ENCODE measurements around the gene KLF17. TPM values are rescaled to one million over a fixed set of nuclear protein-coding genes. Genes with fewer than 3 reads are reported as not detected.

The KLF17 gene
- total and polyA plus RNA-seq, 2 experiments from 2014 or later, result 0.09 to 0.11 TPM

DNA sequence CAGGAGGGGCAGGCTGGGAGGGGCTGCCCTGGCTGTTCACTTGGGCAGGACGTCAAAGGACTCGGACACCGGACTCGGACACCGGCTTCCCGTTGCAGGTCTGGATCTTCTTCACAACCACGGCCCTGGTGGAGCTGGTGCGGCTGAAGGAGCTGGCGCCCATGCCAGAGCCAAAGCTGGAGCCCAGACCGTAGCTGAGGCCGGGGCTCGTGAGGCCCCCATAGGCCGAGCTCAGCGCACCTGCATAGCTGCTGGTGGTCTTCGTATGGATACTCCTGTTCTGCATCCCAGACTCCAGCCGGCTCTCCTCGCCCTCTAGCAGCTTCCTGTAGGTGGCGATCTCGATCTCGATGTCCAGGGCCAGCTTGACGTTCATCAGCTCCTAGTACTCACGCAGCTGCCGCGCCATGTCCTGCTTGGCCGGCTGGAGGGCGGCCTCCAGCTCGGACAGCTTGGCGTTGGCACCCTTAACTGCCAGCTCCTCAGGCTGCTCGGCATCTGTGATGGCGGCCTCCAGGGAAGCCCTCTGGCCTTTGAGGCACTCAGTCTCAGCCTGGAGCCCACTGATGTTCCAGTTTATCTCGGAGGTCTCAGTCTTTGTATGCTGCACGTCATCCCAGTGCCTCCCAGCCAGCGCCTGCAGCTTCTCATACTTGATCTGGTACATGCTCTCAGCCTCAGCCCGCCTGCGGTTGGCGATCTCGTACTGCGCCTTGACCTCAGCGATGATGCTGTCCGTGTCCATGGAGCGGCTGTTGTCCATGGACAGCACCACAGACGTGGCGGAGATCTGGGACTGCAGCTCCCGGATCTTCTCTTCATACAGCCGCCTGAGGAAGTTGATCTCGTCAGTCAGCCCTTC lies 15.1 kb upstream of the KLF17 start:
- in situ Hi-C loops (cut with MboI), result no loop called here
- 72 to 77% methylated on average over 36 to 41 of the region's 46 CpGs for WGBS, 2 experiments (ENCODE audit: low coverage in 1 of 2, low lambda C conversion rate in 2 of 2, missing lambda C conversion rate in 2 of 2)
- Histone ChIP-seq H3K4me1 (ENCODE audit: insufficient read depth) (peaks cover 9% of the 10 kb centered on the region; the same call in 1 of the 2 replicates), H3K79me2 (ENCODE audit: insufficient read depth) (no peaks in the 10 kb centered on the region), H3K36me3 (ENCODE audit: low read depth) (no peaks in the 10 kb centered on the region), H4K20me1 (ENCODE audit: insufficient read depth) (no peaks in the 10 kb centered on the region), H2AFZ (peak overlapping the region; percentile 25; the same call in 1 of the 2 replicates), H3K27ac (no peak overlapping the region), H3K9me2 (ENCODE audit: insufficient read depth) (no peaks in the 10 kb centered on the region), H3K9ac (no peak overlapping the region), H3F3A (ENCODE audit: insufficient read depth) (peaks cover 18% of the 10 kb centered on the region; the same call in 1 of the 2 replicates), H3K27me3 (replicated peaks; ENCODE audit: insufficient read depth) (no peaks in the 10 kb centered on the region), H3K9me3 (ENCODE audit: low read depth) (no peaks in the 10 kb centered on the region), H3K4me2 (ENCODE audit: unreplicated experiment) (no peak overlapping the region), H3K4me3 (no peak overlapping the region)
- DNase-seq, result peak; percentile 30
- no peak for TF ChIP-seq EZH2phosphoT487 (IDR thresholded peaks at IDR 0.05; ENCODE audit: insufficient read depth, low read depth)

DNA sequence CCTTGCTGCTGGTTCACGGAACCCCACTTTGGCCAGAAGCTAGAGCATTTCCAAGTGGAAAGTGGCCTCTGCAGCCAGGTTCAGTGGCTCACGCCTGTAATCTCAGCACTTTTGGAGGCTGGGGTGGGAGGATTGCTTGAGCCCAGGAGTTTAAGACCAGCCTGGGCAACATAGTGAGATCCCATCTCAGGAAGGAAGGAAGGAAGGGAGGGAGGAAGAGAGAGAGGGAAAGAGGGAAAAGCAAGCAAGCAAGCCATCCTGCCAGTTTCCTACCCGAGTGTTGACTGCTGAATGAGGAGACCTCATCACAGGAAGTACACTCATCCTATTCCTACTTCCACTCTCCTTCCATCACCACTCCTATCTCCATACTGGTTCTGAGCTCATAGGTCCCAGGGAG lies 12.8 kb upstream of the KLF17 start:
- Histone ChIP-seq H3K9ac (no peak overlapping the region), H2AFZ (no peak overlapping the region), H4K20me1 (ENCODE audit: insufficient read depth) (no peaks in the 10 kb centered on the region), H3K4me2 (ENCODE audit: unreplicated experiment) (no peak overlapping the region), H3K36me3 (ENCODE audit: low read depth) (no peaks in the 10 kb centered on the region), H3K79me2 (ENCODE audit: insufficient read depth) (no peaks in the 10 kb centered on the region), H3K4me1 (ENCODE audit: insufficient read depth) (peaks cover 9% of the 10 kb centered on the region; the same call in 1 of the 2 replicates), H3K9me2 (ENCODE audit: insufficient read depth) (no peaks in the 10 kb centered on the region), H3F3A (ENCODE audit: insufficient read depth) (peaks cover 18% of the 10 kb centered on the region; the same call in 1 of the 2 replicates), H3K9me3 (ENCODE audit: low read depth) (no peaks in the 10 kb centered on the region), H3K27ac (no peak overlapping the region), H3K4me3 (no peak overlapping the region), H3K27me3 (replicated peaks; ENCODE audit: insufficient read depth) (no peaks in the 10 kb centered on the region)
- in situ Hi-C loops (cut with MboI), result no loop called here
- DNase-seq, result no peak
- TF ChIP-seq EZH2 (IDR thresholded peaks at IDR 0.05; ENCODE audit: insufficient read depth, poor library complexity, severe bottlenecking) (no peak), EZH2phosphoT487 (IDR thresholded peaks at IDR 0.05; ENCODE audit: insufficient read depth, low read depth) (no peak)
- 74 to 92% methylated on average over 3 of the region's 3 CpGs for WGBS, 2 experiments (ENCODE audit: low coverage in 1 of 2, low lambda C conversion rate in 2 of 2, missing lambda C conversion rate in 2 of 2)

DNA sequence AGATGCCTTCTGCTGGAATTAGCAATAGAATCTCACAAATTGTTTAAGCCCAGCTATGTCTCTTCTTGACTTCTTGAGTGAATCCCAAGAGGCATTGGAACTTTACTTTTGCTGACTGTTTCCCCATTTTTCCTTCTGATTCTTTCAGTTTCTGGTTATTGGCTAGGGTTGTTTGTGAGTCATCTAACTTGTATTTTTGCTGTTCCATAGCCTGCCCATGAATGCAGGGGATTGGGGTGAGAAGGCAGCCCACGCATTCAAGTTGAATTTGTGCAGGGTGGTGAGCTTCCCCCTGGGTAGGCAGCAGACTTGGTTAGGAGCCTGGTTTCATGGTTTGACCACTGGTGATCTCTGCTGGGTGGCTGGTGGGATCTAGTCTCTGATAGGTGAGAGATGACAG lies 10.4 kb upstream of the KLF17 start:
- no peaks in the 10 kb centered on the region for H3K9me2 ChIP-seq (ENCODE audit: insufficient read depth)
- peak overlapping the region; percentile 30; the same call in 1 of the 2 replicates for H3K4me3 ChIP-seq
- H3K36me3 ChIP-seq (ENCODE audit: low read depth), result no peaks in the 10 kb centered on the region
- H3K9me3 ChIP-seq (ENCODE audit: low read depth), result no peaks in the 10 kb centered on the region
- in situ Hi-C loops (cut with MboI), result no loop called here
- peak; percentile 61 for DNase-seq
- TF ChIP-seq EZH2 (IDR thresholded peaks at IDR 0.05; ENCODE audit: insufficient read depth, poor library complexity, severe bottlenecking) (no peak), EZH2phosphoT487 (IDR thresholded peaks at IDR 0.05; ENCODE audit: insufficient read depth, low read depth) (no peak)
- no peaks in the 10 kb centered on the region for H4K20me1 ChIP-seq (ENCODE audit: insufficient read depth)
- no peaks in the 10 kb centered on the region for H3K79me2 ChIP-seq (ENCODE audit: insufficient read depth)
- no peaks in the 10 kb centered on the region for H3K27me3 ChIP-seq (replicated peaks; ENCODE audit: insufficient read depth)
- H3K4me1 ChIP-seq (ENCODE audit: insufficient read depth), result peaks cover 9% of the 10 kb centered on the region; the same call in 1 of the 2 replicates
- H3K27ac ChIP-seq, result no peak overlapping the region
- H3F3A ChIP-seq (ENCODE audit: insufficient read depth), result 0 out of 2 replicates have a peak, but pooled peaks cover 8% of the 10 kb centered on the region
- no peak overlapping the region for H3K9ac ChIP-seq
- 65 to 80% methylated on average over 1 of the region's 1 CpG for WGBS, 2 experiments (ENCODE audit: low coverage in 1 of 2, low lambda C conversion rate in 2 of 2, missing lambda C conversion rate in 2 of 2)
- H3K4me2 ChIP-seq (ENCODE audit: unreplicated experiment), result peak overlapping the region; percentile 75
- H2AFZ ChIP-seq, result peak overlapping the region; percentile 71

DNA sequence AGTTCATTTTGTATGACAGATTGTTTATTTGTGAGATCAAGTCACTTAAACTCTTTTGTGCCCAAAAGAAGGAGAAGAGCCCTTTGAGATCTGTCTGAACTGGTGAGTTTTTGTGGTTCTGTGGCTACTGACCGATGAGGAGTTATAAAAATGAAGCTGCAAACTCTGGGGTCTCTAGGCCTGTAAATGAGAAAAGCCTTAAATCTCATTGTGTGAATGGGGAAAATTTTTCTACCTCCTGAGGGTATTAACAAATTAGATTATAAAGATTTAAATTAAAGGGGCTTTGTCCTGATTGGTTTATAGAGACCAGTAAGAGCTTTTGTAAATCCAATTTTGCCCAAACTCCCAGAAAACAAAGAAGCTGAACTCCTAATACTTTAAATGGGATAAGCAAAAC lies 9.7 kb upstream of the KLF17 start:
- H3K36me3 ChIP-seq (ENCODE audit: low read depth), result no peaks in the 10 kb centered on the region
- H3K9me2 ChIP-seq (ENCODE audit: insufficient read depth), result no peaks in the 10 kb centered on the region
- H3K79me2 ChIP-seq (ENCODE audit: insufficient read depth), result no peaks in the 10 kb centered on the region
- H2AFZ ChIP-seq, result no peak overlapping the region
- 0 out of 2 replicates have a peak, but pooled peaks cover 8% of the 10 kb centered on the region for H3F3A ChIP-seq (ENCODE audit: insufficient read depth)
- no peaks in the 10 kb centered on the region for H3K27me3 ChIP-seq (replicated peaks; ENCODE audit: insufficient read depth)
- no peaks in the 10 kb centered on the region for H4K20me1 ChIP-seq (ENCODE audit: insufficient read depth)
- no peak overlapping the region for H3K4me3 ChIP-seq
- no peak overlapping the region for H3K9ac ChIP-seq
- in situ Hi-C loops (cut with MboI), result no loop called here
- H3K27ac ChIP-seq, result no peak overlapping the region
- DNase-seq, result no peak
- TF ChIP-seq EZH2phosphoT487 (IDR thresholded peaks at IDR 0.05; ENCODE audit: insufficient read depth, low read depth) (no peak), EZH2 (IDR thresholded peaks at IDR 0.05; ENCODE audit: insufficient read depth, poor library complexity, severe bottlenecking) (no peak)
- H3K9me3 ChIP-seq (ENCODE audit: low read depth), result no peaks in the 10 kb centered on the region
- H3K4me1 ChIP-seq (ENCODE audit: insufficient read depth), result peaks cover 9% of the 10 kb centered on the region; the same call in 1 of the 2 replicates
- WGBS, 2 experiments (ENCODE audit: low coverage in 1 of 2, low lambda C conversion rate in 2 of 2, missing lambda C conversion rate in 2 of 2), result 73 to 92% methylated on average over 1 of the region's 1 CpG
- no peak overlapping the region for H3K4me2 ChIP-seq (ENCODE audit: unreplicated experiment)
